ENCODE results near the gene GPANK1. TPM values are rescaled to one million over a fixed set of nuclear protein-coding genes. Genes with fewer than 3 reads are reported as not detected.

GPANK1 gene
- total and polyA plus RNA-seq, 9 of the 15 experiments (the other 6 are each of a cell fraction or from before 2014, with no cell fraction given): 32.2 to 111 (median 46.3) TPM

DNA sequence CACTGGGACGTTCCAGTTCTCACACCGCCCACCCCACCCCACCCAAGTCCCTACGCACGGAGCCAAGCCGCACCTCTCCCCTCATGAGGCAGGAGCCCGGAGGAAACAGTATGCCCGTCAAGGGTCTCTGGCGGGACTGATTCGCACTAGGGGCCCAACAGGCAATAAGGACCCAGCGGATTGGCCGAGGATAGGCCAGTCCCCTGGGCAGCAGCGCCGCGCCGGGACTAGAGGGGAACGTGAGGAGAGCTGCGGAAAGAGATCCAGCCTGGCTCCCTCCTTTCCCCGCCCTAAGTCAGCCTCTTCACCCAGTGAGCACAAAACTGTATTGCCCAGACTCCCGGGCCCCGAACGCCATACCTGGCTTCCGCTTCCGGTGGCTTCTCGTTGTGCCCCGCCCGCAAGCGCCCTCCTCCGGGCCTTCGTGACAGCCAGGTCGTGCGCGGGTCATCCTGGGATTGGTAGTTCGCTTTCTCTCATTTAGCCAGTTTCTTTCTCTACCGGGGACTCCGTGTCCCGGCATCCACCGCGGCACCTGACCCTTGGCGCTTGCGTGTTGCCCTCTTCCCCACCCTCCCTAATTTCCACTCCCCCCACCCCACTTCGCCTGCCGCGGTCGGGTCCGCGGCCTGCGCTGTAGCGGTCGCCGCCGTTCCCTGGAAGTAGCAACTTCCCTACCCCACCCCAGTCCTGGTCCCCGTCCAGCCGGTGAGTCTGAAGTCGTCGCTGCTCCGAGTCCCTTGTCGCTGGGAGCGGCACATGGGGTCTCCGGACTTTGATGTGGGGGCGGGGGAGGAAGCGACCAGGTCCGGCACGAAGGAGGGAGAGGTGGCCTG lies 922 bp upstream of the GPANK1 start, which contains the start of gene CSNK2B (continued):
- TF ChIP-seq MYNN (IDR thresholded peaks at IDR 0.05) (no peak), MYNN (CRISPR knock-in tag; IDR thresholded peaks at IDR 0.05) (no peak), ILK (tag; IDR thresholded peaks at IDR 0.05; ENCODE audit: borderline replicate concordance, low read depth) (no peak), CLOCK (CRISPR knock-in tag; IDR thresholded peaks at IDR 0.05; ENCODE audit: borderline replicate concordance) (no peak), PHF8 (IDR thresholded peaks at IDR 0.05; ENCODE audit: borderline replicate concordance, low read length) (peak; percentile 96), CBX8 (IDR thresholded peaks at IDR 0.05; ENCODE audit: borderline replicate concordance, extremely low read depth, low read depth, low read length, poor library complexity, severe bottlenecking) (no peak), SREBF1 (IDR thresholded peaks at IDR 0.05; ENCODE audit: borderline replicate concordance, low read depth, low read length) (peak; percentile 78; the same call in 1 of the 2 replicates), PPARD (CRISPR knock-in tag; IDR thresholded peaks at IDR 0.05) (peak; percentile 31; the same call in 1 of the 2 replicates), NUFIP1 (IDR thresholded peaks at IDR 0.05; ENCODE audit: partially characterized antibody) (no peak), CBX3 (IDR thresholded peaks at IDR 0.05; ENCODE audit: borderline replicate concordance in 1 of 2, low read length in 2 of 2) (no peak; a peak in 2 of 3 replicates), RBM15 (IDR thresholded peaks at IDR 0.05; ENCODE audit: insufficient read depth, low read length) (no peak), ASH1L (IDR thresholded peaks at IDR 0.05; ENCODE audit: borderline replicate concordance, low read depth, partially characterized antibody) (no peak), ELF1 (tag; IDR thresholded peaks at IDR 0.05) (no peak), ZNF444 (CRISPR knock-in tag; IDR thresholded peaks at IDR 0.05) (peak; percentile 34; the same call in 1 of the 2 replicates), RFX7 (CRISPR knock-in tag; IDR thresholded peaks at IDR 0.05) (0 out of 2 replicates have a peak, but pooled peaks have one; percentile 29), ZKSCAN8 (CRISPR knock-in tag; IDR thresholded peaks at IDR 0.05) (no peak), CREBBP (IDR thresholded peaks at IDR 0.05; ENCODE audit: low read depth, low read length) (no peak), SIN3B (IDR thresholded peaks at IDR 0.05; ENCODE audit: low read depth) (no peak), ZNF507 (tag; conservative IDR thresholded peaks at IDR 0.05) (no peak), MTA3 (IDR thresholded peaks at IDR 0.05; ENCODE audit: borderline replicate concordance) (no peak; the same call in none of the 2 replicates), CBFB (CRISPR knock-in tag; IDR thresholded peaks at IDR 0.05) (no peak)
- TF ChIP-seq, protein P1, sequence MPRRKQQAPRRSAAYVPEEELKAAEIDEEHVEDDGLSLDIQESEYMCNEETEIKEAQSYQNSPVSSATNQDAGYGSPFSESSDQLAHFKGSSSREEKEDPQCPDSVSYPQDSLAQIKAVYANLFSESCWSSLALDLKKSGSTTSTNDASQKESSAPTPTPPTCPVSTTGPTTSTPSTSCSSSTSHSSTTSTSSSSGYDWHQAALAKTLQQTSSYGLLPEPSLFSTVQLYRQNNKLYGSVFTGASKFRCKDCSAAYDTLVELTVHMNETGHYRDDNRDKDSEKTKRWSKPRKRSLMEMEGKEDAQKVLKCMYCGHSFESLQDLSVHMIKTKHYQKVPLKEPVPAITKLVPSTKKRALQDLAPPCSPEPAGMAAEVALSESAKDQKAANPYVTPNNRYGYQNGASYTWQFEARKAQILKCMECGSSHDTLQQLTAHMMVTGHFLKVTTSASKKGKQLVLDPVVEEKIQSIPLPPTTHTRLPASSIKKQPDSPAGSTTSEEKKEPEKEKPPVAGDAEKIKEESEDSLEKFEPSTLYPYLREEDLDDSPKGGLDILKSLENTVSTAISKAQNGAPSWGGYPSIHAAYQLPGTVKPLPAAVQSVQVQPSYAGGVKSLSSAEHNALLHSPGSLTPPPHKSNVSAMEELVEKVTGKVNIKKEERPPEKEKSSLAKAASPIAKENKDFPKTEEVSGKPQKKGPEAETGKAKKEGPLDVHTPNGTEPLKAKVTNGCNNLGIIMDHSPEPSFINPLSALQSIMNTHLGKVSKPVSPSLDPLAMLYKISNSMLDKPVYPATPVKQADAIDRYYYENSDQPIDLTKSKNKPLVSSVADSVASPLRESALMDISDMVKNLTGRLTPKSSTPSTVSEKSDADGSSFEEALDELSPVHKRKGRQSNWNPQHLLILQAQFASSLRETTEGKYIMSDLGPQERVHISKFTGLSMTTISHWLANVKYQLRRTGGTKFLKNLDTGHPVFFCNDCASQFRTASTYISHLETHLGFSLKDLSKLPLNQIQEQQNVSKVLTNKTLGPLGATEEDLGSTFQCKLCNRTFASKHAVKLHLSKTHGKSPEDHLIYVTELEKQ (CRISPR knock-in tag; IDR thresholded peaks at IDR 0.05): peak; percentile 66; the same call in 1 of the 2 replicates
